T1000 (cell line): Measurements from ENCODE around the gene MVB12B.

ENCODE experiments used
- DNase-seq: peaks from one replicate; lab custom pipeline; 2025; ENCODE audit warnings: mixed read lengths; lab: John Stamatoyannopoulos, UW

Gene MVB12B

DNA sequence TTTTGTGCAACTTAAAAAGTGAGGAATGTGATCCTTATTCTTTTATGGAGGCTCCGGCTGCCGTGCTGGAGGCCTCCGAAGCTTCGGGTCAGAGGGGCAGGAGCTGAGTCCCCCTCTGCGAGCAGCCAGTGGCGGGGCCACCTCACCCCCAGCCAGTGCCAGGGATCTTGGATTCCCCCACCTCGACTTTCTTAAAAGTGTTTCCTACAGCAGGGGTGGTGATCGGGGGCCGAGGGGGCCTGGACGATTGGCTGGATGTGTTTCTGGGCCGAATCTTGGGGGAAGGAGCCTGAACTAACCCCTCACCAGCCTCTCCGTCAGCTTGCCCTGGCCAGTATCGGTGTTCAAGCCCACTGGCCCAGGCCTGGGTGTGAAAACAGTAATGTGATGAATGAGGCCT is 194.9 kb downstream of the MVB12B start:
- no peak for DNase-seq

GRCh38 chr9:126521976-126522590 is 195.5 kb downstream of the MVB12B start:
- DNase-seq: no peak

GRCh38 chr9:126522612-126523356 is 196.2 kb downstream of the MVB12B start:
- no peak for DNase-seq

- DNase-seq: no peak
Observed at GRCh38 chr9:126523611-126524111, 197.0 kb downstream of the MVB12B start.

DNA sequence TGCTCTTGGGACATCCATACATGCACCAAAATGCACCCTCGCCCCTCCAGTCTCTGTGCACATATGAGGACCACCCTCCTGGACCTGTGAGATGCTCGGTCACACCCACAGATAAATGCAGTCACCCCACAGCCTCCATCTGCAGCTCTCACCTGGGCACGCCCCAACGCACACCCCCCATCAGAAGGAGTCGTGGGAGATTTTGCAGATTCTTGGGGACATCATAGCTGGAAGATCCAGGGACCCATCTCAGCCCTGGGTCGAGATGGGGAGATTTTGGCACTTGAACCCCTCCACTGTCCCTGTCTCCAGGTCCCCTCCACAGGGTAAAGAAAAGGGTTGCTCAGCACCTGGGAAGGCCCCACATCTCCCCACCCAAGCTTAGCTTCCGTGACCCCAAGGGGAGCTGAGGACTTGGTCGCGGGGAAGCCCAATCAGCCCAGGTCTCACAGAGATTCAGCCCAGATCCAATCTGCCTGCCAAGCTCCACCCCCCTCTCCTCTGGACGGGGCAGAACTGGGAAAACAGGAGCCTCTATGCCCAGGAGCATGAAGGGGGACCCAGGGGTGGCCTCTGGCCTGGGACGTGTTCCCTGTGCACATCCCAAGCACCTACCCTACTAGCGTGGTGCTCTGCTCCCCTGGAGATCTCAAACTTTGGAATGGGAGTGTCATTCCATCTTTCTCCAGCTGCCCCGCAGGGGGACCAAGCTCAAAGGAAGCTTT is 197.9 kb downstream of the MVB12B start:
- no peak for DNase-seq

DNA sequence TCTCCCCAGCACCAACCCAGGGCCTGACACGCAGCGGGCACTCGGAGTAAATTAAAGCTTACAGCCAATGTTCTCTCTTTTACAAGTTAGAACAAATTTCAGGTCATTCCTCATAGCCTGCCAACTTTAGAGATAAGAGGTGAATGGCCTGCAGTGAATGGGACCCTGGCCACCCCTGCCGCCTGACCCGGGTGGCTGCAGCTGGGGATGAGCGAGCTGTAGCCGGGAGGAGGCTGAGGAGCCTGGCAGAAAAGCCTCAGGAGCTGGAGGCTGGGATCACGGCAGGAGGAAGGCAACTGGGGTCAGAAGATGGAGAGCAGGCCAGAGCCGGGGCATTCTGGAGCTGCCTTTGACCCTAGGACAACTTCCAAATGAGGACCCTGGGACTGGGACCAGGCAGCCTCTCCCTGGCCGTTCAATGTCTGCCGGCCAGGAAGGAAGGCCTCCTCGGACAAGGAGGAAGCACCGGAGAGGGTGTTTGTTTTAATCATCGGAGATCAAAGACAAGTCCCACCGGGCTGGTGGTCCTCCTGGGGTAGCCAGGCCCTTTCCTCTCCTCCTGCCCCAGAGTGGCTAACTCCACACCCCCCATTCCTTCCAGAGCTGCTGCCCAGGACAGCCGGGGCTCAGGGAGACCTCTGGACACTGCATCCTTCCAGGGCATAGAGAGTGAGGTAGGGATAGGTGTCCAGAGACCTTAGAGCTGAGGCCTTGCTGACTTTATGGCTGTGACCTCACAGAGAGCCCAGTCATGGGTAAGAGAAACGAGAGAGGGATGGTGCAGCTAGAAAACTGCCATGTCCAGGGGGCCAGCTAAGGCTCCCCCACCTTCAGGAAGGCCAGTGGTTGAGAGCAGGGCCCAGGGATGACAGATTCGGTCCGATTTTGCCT is 199.8 kb downstream of the MVB12B start:
- no peak for DNase-seq

- no peak for DNase-seq
Observed at GRCh38 chr9:126527109-126527825, 200.6 kb downstream of the MVB12B start.

DNA sequence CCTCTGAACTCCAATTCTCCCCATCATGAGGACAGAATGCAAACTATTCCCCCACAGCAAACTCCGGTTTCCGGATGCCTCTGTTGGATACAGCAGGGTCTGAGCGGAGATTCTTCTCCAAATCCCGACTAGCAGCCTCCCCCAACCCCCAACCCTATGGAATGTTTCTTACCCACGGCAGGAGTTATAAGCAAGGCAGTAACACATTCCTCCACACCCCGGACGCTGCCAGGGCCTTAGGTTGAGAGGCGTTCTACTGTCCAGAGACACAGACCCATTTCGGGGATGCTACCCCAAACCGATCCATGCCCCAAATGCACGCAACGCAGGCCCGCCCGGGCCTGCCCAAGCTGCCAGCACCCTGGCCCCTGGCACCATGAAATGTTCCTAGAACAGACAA is 201.5 kb downstream of the MVB12B start:
- DNase-seq: no peak

DNA sequence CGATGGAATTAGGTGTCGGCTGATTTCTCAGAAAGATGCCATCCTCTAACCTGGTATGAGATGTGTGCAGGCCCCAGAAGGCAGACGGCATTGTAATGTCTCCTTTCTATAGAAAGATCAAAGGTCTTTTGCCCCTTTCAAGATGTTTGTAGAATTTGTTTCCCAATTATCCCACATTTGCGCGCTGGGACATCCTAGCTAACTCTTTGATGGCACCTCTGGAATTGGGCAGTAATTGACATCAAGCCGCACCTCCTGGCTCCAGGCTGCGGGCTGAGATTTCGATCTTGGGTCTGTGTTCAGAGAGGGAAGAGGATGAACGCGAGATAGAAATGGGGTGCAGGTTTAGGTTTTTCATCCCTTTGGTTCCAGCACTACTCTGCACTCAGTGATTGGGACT is 202.3 kb downstream of the MVB12B start:
- no peak for DNase-seq

GRCh38 chr9:126531035-126531571 is 204.5 kb downstream of the MVB12B start:
- no peak for DNase-seq

- DNase-seq: no peak
Observed at GRCh38 chr9:126531591-126531990, 205.0 kb downstream of the MVB12B start.

GRCh38 chr9:126532019-126532462 is 205.4 kb downstream of the MVB12B start:
- no peak for DNase-seq

DNA sequence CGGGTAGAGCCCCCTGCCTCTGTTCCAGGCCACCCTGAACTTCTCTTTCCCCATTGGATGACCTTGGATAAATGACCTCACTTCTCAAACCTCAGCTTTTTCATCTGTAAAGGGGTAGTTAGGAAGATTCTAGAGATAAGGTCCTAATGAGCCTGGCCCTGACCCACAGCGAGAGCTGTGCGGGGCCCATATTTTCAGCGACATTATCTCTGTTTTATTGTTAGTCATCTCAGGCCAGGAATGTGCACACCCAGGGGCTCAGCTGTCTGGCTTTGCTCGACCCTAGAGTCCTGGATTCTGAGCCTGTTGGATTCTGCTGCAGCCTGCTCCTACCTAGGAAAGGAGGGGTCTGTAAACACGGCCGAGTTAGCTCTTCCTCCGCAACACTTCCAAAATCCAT is 205.9 kb downstream of the MVB12B start:
- DNase-seq: no peak

DNA sequence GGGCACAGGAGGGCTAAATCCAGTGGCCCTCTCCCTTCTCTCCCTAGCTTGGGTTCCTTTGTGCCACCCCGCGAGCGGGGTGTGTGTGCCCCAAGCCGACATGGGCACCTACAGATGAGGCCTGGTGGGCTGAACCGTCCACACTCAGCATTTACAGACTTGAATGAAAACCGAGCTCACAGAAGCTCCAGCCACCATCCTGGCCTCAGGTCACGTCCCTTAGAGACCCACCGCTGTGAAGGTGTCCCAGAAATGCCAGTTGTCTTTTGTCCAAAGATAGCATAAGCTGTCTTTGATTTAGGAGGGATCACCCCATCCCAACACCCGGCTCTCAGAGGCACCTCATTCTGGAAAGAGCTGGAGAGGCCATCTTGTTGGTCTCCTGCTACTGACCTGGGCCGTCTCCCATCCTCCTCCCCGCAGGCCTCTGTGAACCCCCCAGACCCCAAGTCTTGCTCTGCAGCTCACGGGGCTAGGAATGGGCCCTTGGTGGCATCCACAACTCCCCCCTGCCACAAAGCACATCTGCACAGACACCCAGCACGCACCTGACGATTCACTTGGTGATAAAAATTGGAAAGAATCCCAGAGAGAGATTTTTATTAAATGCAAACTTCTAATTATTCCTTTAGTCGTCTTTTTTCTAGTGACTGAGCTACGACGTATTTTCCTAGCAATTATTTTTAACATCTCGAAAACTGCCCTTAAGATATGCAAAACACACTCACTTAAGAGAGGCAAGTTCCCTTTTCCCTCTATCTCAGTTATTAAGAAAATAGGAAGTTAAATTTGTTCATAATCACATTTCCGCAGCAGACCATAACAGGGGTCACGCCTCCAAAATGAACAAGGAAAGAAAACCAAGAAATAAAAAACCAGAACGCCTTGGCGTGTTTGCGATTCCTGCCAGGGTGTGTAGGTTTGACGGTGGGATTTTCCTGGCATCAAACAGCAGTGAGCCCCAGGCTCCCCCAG is 206.6 kb downstream of the MVB12B start:
- no peak for DNase-seq

GRCh38 chr9:126533926-126534310 is 207.3 kb downstream of the MVB12B start:
- no peak for DNase-seq

GRCh38 chr9:126534431-126535186 is 208.0 kb downstream of the MVB12B start:
- no peak for DNase-seq

DNA sequence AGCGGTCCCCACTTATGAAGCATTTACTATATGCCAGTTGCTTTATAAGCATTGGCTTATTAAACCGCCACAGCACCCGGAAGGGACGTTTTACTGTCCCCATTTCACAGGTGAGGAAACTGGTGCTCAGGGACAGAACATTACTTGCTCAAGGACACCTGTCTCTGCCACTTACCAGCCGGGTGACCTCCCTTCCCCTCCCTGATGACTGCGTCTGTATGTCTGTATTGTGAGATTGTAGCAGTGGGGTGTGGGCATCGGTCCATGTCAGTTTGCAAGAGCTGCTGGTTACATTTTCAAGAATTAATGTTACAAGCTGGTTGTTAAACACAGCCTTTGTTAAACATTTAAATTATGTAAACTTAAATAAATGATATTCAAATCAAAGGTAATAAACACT is 209.5 kb downstream of the MVB12B start:
- DNase-seq: no peak

DNA sequence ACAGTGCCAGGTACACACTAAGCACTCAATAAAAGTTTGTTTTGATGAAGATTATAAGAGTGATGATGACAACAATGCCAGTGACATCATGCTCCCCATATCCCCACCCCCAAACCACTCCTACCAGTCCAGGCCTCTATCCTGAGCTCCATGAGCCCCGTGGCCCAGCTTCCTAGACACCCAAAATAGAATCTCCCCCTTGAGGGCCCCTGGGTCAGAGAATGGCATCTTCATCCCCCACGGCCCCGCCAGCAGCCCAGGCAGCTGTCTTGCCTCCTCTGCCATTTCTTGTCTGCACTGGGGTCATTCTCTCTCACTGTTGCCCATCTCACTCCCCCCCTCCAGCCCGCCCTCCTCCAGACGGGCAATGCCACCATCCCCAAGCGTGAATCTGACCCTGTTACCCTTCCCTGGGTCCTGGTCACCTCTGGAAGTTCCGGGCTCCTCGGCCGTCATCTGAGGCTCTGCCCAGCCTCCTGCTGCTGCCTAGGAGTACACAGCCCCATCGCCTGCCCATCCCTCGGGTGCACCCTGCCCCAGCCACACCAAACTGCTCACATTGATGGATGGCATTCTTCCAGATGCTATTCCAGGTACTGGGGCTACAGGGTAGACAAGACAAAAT is 210.3 kb downstream of the MVB12B start:
- no peak for DNase-seq
